ELF-1 (cell line): ENCODE data around the gene ZNF652.
"Not testable (repeated sequence)": the region's sequence is repeated elsewhere in the genome, so short reads cannot be mapped to it uniquely, and the experiment has no call there.

ENCODE experiments used
- DNase-seq: peaks from one replicate; pipeline ENCODE4 v3.0.0-alpha.2; 2016; ENCODE audit warnings: low read depth, low spot score

The ZNF652 gene

DNA sequence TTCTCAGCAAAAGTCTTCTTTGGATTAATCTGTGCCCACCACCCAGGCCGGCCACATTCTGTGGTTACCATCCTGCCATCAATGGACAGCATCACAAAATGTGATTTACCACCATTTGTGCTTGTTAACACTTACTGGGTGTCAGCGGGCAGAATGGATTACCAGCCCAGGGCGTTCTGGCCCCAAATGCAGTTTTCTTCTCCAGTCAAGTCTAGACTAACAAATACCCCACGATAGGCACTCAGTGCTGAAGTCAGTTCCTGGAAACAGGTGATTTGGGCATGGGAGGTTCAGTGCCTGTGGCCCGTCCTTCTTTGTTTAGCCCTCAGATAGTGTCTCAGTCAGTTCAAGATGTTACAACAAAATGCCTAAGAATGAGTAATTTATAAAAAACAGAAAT, 92.7 kb downstream of the ZNF652 start:
- DNase-seq, result no peak

GRCh38 chr17:49267912-49268311, 94.1 kb downstream of the ZNF652 start:
- no peak for DNase-seq

DNA sequence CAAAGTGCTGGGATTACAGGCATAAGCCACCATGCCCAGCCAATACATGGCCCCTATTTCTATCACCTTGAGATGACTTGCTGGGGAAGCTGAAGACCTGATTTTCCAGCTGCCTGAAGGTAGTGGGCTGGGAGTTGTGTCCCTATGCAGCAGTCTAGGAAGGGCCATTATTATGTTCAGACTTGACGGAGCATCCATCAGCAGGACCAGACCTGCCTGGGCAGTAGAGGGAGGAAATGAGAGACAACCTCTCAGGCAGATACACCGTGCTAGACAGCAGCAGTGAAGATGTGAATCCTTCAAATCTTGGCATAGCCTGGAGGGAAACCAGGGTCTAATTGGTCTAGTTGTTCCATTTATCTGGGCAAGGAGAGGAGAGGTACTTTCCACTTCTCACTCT, 95.8 kb downstream of the ZNF652 start:
- no peak for DNase-seq

- not testable (repeated sequence) for DNase-seq
These were observed 100.5 kb downstream of the ZNF652 start for GRCh38 chr17:49261540-49261939.

- DNase-seq, result no peak
These were observed 101.2 kb downstream of the ZNF652 start for GRCh38 chr17:49260817-49261291.

DNA sequence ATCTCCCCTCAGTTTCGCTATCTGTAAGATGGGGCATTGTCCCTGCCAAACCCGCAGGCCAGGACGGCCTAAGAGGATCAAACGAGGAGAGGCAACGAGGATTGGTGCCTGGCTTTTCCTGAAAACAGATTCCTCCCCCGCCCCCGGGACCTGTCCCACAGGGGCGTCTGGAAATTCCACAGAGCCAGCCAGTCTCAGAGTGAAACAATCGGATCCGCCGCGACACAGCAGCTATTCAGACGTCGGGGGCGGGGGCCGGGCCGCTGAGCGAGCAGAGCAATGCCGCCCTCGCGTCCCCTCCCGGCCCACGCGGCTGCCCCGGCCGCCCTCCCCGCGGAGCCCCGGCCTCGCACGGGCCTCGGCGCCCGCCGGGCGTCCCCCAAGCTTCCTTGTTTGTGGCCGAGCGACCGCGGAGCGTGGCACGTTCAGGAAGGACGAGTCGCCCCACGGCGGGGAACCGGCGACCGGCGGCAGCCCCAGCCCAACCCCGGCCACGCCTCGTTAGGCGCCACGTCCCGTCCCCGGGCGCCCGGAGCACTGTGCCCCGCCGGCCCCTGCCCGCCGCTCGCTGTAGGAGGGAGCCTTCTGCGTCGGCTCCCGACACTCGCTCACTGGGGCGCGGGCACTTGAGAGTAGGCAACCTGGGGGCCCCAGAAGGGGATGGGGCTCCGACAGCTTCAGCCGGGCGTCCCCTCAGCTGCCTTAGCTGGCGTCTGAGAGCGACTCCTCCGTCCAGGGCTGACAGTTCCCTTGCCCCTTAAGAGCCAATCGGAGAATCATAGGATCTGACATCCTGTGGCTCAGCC, 101.8 kb downstream of the ZNF652 start:
- peak; percentile 84 for DNase-seq

DNA sequence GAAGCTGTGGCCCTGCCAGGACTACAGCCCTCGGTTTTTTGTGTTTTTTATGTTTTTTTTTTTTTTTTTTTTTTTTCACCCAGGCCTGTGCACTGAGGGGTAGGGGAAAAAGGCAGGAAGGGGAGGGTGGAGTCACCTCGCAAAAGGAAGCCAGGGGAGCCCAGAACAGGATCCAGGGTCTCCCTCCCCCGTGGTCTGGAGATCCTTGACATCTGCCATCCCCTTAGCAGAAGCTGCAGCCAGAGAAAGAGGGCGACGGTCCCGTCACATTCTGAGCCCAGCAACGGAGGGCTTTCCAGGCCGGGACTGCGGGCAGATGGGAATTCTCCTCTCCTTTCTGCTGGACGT, 102.4 kb downstream of the ZNF652 start:
- DNase-seq, result no peak

- DNase-seq, result no peak
These were observed 103.7 kb downstream of the ZNF652 start for GRCh38 chr17:49258394-49258793.

DNA sequence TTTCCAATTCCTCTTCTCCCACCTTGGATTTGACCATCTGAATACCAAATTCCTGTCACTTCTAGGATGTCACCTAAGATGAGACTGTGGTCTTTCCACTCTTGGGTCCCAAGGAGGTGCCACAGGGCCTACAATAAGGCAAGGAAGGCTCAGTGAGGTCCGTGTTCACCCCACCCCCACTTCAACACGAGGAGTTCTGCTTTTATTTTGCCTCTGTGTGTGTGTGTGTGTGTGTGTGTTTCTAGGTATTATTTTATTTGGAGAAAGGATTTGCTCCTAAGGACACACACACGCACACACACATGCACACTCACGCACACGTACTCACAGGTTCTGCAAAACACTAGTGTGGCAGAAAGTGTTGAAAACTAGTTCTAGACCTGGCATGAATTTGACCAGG, 106.9 kb downstream of the ZNF652 start:
- no peak for DNase-seq

DNA sequence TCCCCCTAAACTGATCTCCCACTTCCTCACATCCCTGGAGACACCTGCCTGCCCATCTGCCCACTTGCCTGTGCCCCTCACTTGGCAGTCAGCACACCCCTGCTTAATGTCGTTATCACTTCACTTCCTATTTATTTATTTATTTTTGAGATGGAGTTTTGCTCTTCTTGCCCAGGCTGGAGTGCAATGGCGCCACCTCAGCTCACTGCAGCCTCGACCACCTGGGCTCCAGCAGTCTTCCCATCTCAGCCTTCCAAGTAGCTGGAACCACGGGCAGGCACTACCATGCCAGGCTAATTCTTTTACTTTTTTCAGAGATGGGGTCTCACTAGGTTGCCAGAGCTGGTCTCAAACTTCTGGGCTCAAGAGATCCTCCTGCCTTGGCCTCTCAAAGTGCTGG, 108.0 kb downstream of the ZNF652 start:
- no peak for DNase-seq

DNA sequence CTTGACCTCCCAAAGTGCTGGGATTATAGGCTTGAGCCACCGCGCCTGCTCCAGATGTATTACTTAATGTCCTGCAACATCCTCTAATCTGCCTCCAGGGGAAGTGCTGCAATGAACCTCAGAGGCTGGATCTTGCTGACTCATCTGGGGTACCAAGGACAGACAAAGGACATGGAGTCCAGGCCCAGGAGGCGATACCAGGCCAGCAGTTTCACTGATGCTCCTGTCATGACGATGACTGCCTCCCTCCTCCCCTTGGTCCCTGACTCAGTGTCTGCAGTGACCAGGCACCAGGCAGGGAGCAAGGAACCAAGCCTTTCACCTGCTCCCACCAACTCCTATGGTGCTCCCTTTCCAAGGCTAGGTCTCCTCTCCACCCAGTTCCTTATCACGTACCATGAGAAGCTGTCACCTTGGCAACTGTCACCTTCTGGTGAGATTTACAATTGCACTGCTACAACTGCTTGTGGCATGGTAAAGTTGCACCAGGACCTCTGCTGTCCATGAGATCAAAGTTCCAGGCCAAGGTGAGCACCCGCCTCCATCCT, 109.8 kb downstream of the ZNF652 start:
- peak; percentile 43 for DNase-seq

DNA sequence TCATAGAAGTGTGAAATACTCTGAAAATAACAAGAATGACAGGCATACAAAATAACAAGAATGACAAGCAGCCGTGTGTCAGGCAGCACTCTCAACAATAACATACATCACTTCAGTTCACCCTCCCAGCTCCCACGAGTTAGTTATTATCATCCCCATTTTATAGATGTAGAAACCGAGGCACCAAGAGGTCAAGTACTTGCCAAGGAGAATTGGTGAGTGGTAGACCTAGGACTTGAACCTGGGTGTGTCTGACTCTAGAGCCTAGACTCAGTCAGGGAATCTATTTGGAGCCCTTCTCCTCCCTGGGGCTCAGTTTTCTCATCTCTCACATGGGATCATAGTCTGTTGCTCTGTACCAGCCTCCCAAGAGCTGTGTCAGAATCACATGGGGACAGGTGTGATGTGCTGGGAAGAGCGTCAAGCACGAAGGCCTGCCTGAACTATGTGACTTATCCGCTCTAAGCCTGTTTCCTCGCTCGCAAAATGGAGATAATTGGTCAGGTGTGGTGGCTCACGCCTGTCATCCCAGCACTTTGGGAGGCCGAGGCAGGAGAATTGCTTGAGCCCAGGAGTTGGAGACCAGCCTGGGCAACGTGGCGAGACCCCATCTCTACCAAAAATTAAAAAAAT, 112.0 kb downstream of the ZNF652 start:
- no peak for DNase-seq

DNA sequence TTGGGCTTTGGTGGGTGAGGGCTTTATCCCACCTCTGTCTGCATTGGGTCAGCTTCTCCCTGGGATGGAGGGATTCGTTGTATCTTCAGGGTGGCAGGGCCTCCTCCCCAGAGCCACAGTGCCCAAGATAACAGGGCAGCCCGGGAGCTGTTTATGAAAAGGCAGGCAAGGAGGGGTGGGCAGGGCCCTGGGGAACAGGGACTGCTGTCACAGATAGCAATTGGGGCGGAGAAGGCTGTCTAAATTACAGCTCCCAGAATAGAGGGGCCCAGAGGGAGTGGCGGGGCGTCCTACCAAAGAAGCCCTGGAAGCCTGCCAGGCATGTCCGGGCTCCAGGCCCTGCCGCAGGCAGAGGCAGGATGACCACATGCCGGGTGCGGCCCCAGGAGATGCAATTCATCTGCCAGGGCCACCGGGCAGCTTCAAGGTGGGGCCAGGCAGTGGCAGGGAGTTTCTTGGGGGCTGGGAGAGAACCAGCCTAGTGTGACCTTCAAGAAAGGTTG, 112.7 kb downstream of the ZNF652 start:
- no peak for DNase-seq

DNA sequence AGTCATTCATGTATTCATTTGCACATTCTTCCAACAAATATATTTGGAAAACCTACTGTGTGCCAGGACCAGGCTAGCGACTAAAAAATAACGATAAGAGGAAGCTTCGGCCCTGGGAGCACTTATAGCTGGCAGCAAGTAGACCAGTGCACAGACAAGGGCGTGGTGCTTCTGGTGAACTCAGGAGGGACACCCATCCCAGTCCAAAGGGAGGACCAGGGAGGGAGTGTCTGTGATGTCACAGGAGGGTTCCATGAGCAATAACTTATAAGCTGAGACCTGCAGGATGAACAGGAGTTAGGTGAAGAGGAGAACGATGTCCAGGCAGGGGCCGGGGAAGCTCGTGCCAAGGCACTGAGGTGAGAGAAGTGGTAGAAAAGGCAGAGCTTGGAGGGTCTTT, 114.1 kb downstream of the ZNF652 start:
- DNase-seq, result no peak

DNA sequence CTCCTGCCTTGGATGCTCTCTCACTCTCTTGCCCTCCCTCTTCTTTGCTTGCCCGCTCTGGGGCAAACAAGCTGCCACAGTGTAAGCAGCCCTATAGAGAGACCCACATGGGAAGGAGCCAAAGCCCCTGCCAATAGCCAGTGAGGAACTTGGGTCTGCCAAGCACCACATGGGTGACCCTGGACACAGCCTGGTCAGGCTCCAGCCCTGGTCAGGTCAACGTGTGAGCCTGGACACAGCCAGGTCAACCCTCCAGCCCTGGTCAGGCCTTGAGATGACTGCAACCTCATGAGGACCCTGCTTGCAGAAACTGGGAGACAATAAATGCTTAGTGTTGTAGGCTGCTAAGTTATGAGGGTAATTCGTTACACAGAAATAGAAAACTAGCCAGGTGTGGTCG, 117.2 kb downstream of the ZNF652 start:
- DNase-seq, result no peak
